ENCODE measurements around the gene SPOP.

SPOP gene

GRCh38 chr17:49588726-49589576 is 88.9 kb downstream of the SPOP start:
- no peaks in the 10 kb centered on the region for H3K4me1 ChIP-seq
- no peak overlapping the region for H3K4me3 ChIP-seq (ENCODE audit: low read depth, low read length)
- H3K79me2 ChIP-seq: no peaks in the 10 kb centered on the region
- no peak for TF ChIP-seq CTCF (IDR thresholded peaks at IDR 0.05)
- H3K9me3 ChIP-seq (ENCODE audit: control insufficient read depth, low read length): no peaks in the 10 kb centered on the region
- H3K27ac ChIP-seq: no peak overlapping the region
- H3K9ac ChIP-seq: no peak overlapping the region
- H3K36me3 ChIP-seq (ENCODE audit: control insufficient read depth, insufficient read depth, low read length): no peaks in the 10 kb centered on the region
- H3K27me3 ChIP-seq (ENCODE audit: control insufficient read depth, insufficient read depth, low read length): no peaks in the 10 kb centered on the region
- H3K4me2 ChIP-seq (ENCODE audit: low read length): no peak overlapping the region
- H2AFZ ChIP-seq: no peak overlapping the region

DNA sequence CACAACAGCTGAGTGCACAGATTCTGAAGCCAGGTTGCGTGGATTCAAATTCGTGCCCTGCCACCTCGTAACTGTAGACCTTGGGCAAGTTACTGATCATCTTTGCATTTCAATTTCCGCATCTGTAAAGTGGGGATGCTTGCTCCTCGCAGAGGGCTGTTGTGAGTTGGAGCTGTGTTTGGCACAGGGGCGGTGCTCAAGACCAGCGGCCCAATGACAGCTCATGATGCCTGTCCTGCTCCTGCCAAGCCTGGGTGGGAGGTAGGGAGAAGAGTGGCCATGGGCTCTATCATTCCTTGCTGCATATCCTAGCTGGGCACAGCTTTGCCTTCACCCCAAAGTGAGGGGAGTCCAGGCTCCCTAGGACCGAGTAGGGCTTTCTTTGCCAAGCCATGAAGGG is 89.6 kb downstream of the SPOP start:
- Histone ChIP-seq H3K9ac (no peak overlapping the region), H2AFZ (no peak overlapping the region), H3K27me3 (ENCODE audit: control insufficient read depth, insufficient read depth, low read length) (no peaks in the 10 kb centered on the region), H3K79me2 (no peaks in the 10 kb centered on the region), H3K9me3 (ENCODE audit: control insufficient read depth, low read length) (no peaks in the 10 kb centered on the region), H3K27ac (no peak overlapping the region), H3K36me3 (ENCODE audit: control insufficient read depth, insufficient read depth, low read length) (no peaks in the 10 kb centered on the region), H3K4me1 (no peaks in the 10 kb centered on the region), H3K4me2 (ENCODE audit: low read length) (no peak overlapping the region), H3K4me3 (ENCODE audit: low read depth, low read length) (no peak overlapping the region)
- no peak for TF ChIP-seq CTCF (IDR thresholded peaks at IDR 0.05)

- no peak overlapping the region for H2AFZ ChIP-seq
- no peaks in the 10 kb centered on the region for H3K4me1 ChIP-seq
- H3K9ac ChIP-seq: no peak overlapping the region
- no peak overlapping the region for H3K4me3 ChIP-seq (ENCODE audit: low read depth, low read length)
- H3K36me3 ChIP-seq (ENCODE audit: control insufficient read depth, insufficient read depth, low read length): no peaks in the 10 kb centered on the region
- H3K79me2 ChIP-seq: no peaks in the 10 kb centered on the region
- H3K9me3 ChIP-seq (ENCODE audit: control insufficient read depth, low read length): no peaks in the 10 kb centered on the region
- no peak for TF ChIP-seq CTCF (IDR thresholded peaks at IDR 0.05)
- H3K27ac ChIP-seq: no peak overlapping the region
- no peaks in the 10 kb centered on the region for H3K27me3 ChIP-seq (ENCODE audit: control insufficient read depth, insufficient read depth, low read length)
- no peak overlapping the region for H3K4me2 ChIP-seq (ENCODE audit: low read length)
Measured at GRCh38 chr17:49587366-49588073, 90.4 kb downstream of the SPOP start.

DNA sequence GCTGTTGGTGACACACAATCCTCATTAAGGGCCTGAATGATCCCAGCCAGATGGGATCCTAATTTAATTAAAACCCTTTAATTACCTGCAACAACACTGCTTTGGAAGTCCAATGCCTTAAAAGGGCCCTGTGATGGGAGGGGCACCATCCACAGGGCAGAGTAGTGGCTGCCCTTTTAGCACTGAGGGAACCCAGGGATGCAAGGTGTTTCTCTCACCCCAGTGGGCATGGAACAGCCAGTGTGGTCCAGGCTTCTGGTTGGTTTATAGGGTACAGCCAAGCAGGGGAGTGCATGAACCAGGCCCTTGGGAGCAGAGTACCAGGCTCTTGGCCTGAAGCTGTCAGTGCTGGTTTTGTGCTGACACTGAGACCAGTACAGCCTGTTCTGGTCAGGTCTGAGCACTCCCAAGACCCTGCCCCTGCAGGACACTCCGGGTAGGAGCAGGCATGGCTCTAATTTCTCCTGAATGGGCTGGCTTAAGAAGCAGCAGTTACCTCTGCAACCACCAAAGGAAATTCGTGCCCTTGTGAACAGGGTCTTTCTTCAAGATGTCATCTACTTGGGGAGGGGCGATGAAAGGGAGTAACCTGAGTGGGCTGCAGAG is 92.4 kb downstream of the SPOP start:
- Histone ChIP-seq H3K27ac (no peak overlapping the region), H3K36me3 (ENCODE audit: control insufficient read depth, insufficient read depth, low read length) (no peaks in the 10 kb centered on the region), H3K79me2 (no peaks in the 10 kb centered on the region), H3K9ac (no peak overlapping the region), H2AFZ (no peak overlapping the region), H3K27me3 (ENCODE audit: control insufficient read depth, insufficient read depth, low read length) (no peaks in the 10 kb centered on the region), H3K4me2 (ENCODE audit: low read length) (no peak overlapping the region), H3K4me1 (no peaks in the 10 kb centered on the region), H3K4me3 (ENCODE audit: low read depth, low read length) (no peak overlapping the region), H3K9me3 (ENCODE audit: control insufficient read depth, low read length) (no peaks in the 10 kb centered on the region)
- no peak for TF ChIP-seq CTCF (IDR thresholded peaks at IDR 0.05)
